ENCODE results near the gene TMEM220.

Gene TMEM220

GRCh38 chr17:10773391-10773790 is 43.6 kb upstream of the TMEM220 start:
- no peaks in the 10 kb centered on the region for H4K20me1 ChIP-seq (ENCODE audit: insufficient read depth, low read length)
- no peaks in the 10 kb centered on the region for H3K27me3 ChIP-seq (ENCODE audit: low read depth, low read length)
- H3K9me3 ChIP-seq (ENCODE audit: insufficient read depth, low read length), result no peaks in the 10 kb centered on the region
- H3K4me2 ChIP-seq (ENCODE audit: low read length), result no peak overlapping the region
- TF ChIP-seq CTCF (IDR thresholded peaks at IDR 0.05; ENCODE audit: low read depth, low read length) (no peak), EZH2phosphoT487 (IDR thresholded peaks at IDR 0.05; ENCODE audit: low read depth) (no peak)
- no peak overlapping the region for H3K27ac ChIP-seq (ENCODE audit: low read length)
- H3K4me1 ChIP-seq (ENCODE audit: low read length), result peaks cover 6% of the 10 kb centered on the region
- H3K79me2 ChIP-seq (ENCODE audit: low read length), result no peaks in the 10 kb centered on the region
- no peak overlapping the region for H3K9ac ChIP-seq (ENCODE audit: low read length)
- H3K4me3 ChIP-seq (ENCODE audit: low read length), result no peak overlapping the region
- no peak overlapping the region for H2AFZ ChIP-seq (ENCODE audit: low read depth, low read length)
- H3K36me3 ChIP-seq (replicated peaks; ENCODE audit: low read depth, low read length), result no peaks in the 10 kb centered on the region

- Histone ChIP-seq H4K20me1 (ENCODE audit: insufficient read depth, low read length) (no peaks in the 10 kb centered on the region), H3K36me3 (replicated peaks; ENCODE audit: low read depth, low read length) (no peaks in the 10 kb centered on the region), H3K79me2 (ENCODE audit: low read length) (no peaks in the 10 kb centered on the region), H3K9ac (ENCODE audit: low read length) (no peak overlapping the region), H2AFZ (ENCODE audit: low read depth, low read length) (no peak overlapping the region), H3K9me3 (ENCODE audit: insufficient read depth, low read length) (no peaks in the 10 kb centered on the region), H3K4me3 (ENCODE audit: low read length) (no peak overlapping the region), H3K4me1 (ENCODE audit: low read length) (peaks cover 6% of the 10 kb centered on the region), H3K4me2 (ENCODE audit: low read length) (no peak overlapping the region), H3K27me3 (ENCODE audit: low read depth, low read length) (no peaks in the 10 kb centered on the region), H3K27ac (ENCODE audit: low read length) (no peak overlapping the region)
- no peak for TF ChIP-seq EZH2phosphoT487 (IDR thresholded peaks at IDR 0.05; ENCODE audit: low read depth)
- TF ChIP-seq CTCF (IDR thresholded peaks at IDR 0.05; ENCODE audit: low read depth, low read length), result peak; percentile 66
Measured at GRCh38 chr17:10772425-10773380, 42.9 kb upstream of the TMEM220 start.

GRCh38 chr17:10771148-10771547 is 41.3 kb upstream of the TMEM220 start:
- no peak overlapping the region for H2AFZ ChIP-seq (ENCODE audit: low read depth, low read length)
- H3K4me2 ChIP-seq (ENCODE audit: low read length), result no peak overlapping the region
- H3K27me3 ChIP-seq (ENCODE audit: low read depth, low read length), result no peaks in the 10 kb centered on the region
- no peaks in the 10 kb centered on the region for H3K79me2 ChIP-seq (ENCODE audit: low read length)
- H3K9me3 ChIP-seq (ENCODE audit: insufficient read depth, low read length), result no peaks in the 10 kb centered on the region
- no peaks in the 10 kb centered on the region for H3K36me3 ChIP-seq (replicated peaks; ENCODE audit: low read depth, low read length)
- peaks cover 2% of the 10 kb centered on the region; the same call in 1 of the 2 replicates for H3K4me1 ChIP-seq (ENCODE audit: low read length)
- H3K27ac ChIP-seq (ENCODE audit: low read length), result no peak overlapping the region
- H4K20me1 ChIP-seq (ENCODE audit: insufficient read depth, low read length), result no peaks in the 10 kb centered on the region
- H3K4me3 ChIP-seq (ENCODE audit: low read length), result no peak overlapping the region
- TF ChIP-seq CTCF (IDR thresholded peaks at IDR 0.05; ENCODE audit: low read depth, low read length) (no peak), EZH2phosphoT487 (IDR thresholded peaks at IDR 0.05; ENCODE audit: low read depth) (no peak)
- H3K9ac ChIP-seq (ENCODE audit: low read length), result no peak overlapping the region

- Histone ChIP-seq H3K27ac (ENCODE audit: low read length) (no peak overlapping the region), H3K4me2 (ENCODE audit: low read length) (no peak overlapping the region), H3K9me3 (ENCODE audit: insufficient read depth, low read length) (no peaks in the 10 kb centered on the region), H4K20me1 (ENCODE audit: insufficient read depth, low read length) (no peaks in the 10 kb centered on the region), H3K4me1 (ENCODE audit: low read length) (no peaks in the 10 kb centered on the region), H3K36me3 (replicated peaks; ENCODE audit: low read depth, low read length) (no peaks in the 10 kb centered on the region), H2AFZ (ENCODE audit: low read depth, low read length) (no peak overlapping the region), H3K27me3 (ENCODE audit: low read depth, low read length) (no peaks in the 10 kb centered on the region), H3K4me3 (ENCODE audit: low read length) (no peak overlapping the region), H3K9ac (ENCODE audit: low read length) (no peak overlapping the region), H3K79me2 (ENCODE audit: low read length) (no peaks in the 10 kb centered on the region)
- no peak for TF ChIP-seq CTCF (IDR thresholded peaks at IDR 0.05; ENCODE audit: low read depth, low read length)
- no peak for TF ChIP-seq EZH2phosphoT487 (IDR thresholded peaks at IDR 0.05; ENCODE audit: low read depth)
Measured at GRCh38 chr17:10769840-10770239, 40.0 kb upstream of the TMEM220 start.
